Astrocyte of the spinal cord (primary cell): ENCODE results near the gene NTMT1.

Source experiments
- DNase-seq: peaks from one replicate; pipeline ENCODE4 v3.0.0; 2011; ENCODE audit warnings: low read depth, low spot score
- H3K4me3 ChIP-seq: 2 replicates; pipeline ENCODE4 v1.5.1; 2011; ENCODE audit warnings: low read depth, mild to moderate bottlenecking, low read length, moderate library complexity
- in situ Hi-C: cut with HindIII; loops from 2 replicates; pipeline ENCODE4 v1.10.0; 2017; ENCODE audit warnings: low sequenced_read_pairs
- TF ChIP-seq, protein P1 (sequence below): IDR thresholded peaks from 2 replicates; pipeline ENCODE4 v1.5.1; 2012; ENCODE audit warnings: low read depth, mild to moderate bottlenecking, low read length, inconsistent platforms

Gene NTMT1

GRCh38 chr9:129676287-129676686, 50.3 kb downstream of the NTMT1 start:
- in situ Hi-C loops: no loop called here
- TF ChIP-seq, protein P1, sequence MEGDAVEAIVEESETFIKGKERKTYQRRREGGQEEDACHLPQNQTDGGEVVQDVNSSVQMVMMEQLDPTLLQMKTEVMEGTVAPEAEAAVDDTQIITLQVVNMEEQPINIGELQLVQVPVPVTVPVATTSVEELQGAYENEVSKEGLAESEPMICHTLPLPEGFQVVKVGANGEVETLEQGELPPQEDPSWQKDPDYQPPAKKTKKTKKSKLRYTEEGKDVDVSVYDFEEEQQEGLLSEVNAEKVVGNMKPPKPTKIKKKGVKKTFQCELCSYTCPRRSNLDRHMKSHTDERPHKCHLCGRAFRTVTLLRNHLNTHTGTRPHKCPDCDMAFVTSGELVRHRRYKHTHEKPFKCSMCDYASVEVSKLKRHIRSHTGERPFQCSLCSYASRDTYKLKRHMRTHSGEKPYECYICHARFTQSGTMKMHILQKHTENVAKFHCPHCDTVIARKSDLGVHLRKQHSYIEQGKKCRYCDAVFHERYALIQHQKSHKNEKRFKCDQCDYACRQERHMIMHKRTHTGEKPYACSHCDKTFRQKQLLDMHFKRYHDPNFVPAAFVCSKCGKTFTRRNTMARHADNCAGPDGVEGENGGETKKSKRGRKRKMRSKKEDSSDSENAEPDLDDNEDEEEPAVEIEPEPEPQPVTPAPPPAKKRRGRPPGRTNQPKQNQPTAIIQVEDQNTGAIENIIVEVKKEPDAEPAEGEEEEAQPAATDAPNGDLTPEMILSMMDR: no peak
- no peak for DNase-seq
- no peak overlapping the region for H3K4me3 ChIP-seq

DNA sequence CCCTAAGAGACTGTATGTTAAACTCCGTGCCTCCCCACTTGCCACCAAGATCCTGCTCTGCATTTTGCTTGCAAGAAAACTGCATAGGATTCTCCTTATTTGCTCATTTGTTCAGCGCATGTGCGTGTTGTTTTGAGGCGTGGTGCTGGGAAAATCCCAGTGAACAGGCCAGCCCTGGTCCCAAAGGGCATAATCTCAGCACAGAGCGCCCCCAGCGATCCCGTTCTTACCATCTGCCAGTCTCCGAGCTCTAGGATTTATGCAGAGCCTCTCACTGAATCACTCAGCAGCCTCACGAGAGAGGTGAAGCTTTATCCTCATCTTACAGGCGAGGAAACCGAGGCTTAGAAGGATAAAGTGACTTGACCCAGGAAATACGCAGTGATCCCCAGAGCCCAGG, 51.0 kb downstream of the NTMT1 start:
- TF ChIP-seq, protein P1: no peak

DNA sequence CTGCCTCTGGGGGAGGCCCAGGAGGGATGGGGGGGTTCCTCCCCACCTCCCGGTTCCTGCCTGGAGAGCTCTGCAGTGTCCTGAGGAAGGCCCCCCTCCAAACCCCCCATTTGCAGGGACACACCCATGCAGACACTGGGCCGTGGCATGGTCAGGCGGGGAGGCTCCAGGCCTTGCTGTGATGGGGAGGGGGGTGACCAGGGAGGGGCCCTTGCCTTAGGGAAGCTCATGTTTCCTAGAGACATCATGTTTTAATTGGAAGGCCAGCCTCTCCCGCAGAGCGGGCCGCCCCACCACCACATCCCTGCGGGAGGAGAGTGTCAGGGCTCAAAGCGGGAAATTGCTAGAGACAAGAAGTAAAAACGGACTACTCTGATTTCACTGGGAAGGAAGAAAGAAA, 51.5 kb downstream of the NTMT1 start:
- H3K4me3 ChIP-seq: no peak overlapping the region
- TF ChIP-seq, protein P1: no peak
- DNase-seq: peak; percentile 49
- in situ Hi-C loops: no loop called here

More for the DNA sequence above, 51.0 kb downstream of the NTMT1 start:
- no peak for DNase-seq
- in situ Hi-C loops: no loop called here
- H3K4me3 ChIP-seq: no peak overlapping the region

DNA sequence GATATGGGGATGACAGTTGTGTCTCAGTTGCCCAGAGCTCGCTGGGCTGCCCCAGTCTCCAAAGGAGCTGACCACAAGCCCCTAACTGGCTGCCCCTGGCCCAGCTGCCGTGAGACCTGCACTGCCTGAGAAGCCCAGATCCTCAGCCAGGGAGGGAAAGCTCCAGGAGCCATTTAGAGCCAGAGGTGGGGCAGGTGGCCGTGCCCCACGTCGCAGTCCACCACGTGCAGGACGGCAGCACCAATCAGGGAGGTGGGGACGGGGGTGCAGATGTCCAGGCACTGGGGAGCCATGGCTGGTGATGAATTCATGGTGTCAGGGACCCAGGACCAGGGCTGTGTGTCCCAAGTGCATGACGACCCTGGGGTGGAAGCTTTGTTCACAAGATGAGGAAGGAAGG, 52.9 kb downstream of the NTMT1 start:
- in situ Hi-C loops: no loop called here
- H3K4me3 ChIP-seq: no peak overlapping the region
- DNase-seq: no peak
- TF ChIP-seq, protein P1: no peak

GRCh38 chr9:129679537-129679936, 53.6 kb downstream of the NTMT1 start:
- no peak overlapping the region for H3K4me3 ChIP-seq
- no peak for DNase-seq
- TF ChIP-seq, protein P1: no peak
- in situ Hi-C loops: no loop called here

DNA sequence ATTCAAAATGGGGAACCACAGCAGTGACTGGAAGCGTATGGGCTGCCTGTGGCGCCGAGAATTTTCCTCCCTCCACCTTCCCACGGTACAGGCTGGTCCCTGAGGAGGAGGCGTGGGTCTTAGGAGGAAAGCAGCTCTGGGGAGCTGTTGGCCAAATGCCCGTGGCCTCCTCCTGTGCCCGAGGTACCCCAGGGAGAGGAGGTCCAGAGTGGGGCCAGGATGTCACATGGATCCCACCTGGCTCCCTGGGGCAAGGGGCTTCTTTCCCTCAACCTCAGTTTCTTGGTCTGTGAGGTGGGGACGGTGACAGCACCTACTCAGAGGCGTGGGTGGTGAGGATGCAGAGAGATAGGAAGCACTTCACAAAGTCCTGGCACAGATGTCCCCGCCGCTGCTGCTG, 56.0 kb downstream of the NTMT1 start:
- in situ Hi-C loops: no loop called here
- H3K4me3 ChIP-seq: no peak overlapping the region
- DNase-seq: no peak
- TF ChIP-seq, protein P1: no peak

DNA sequence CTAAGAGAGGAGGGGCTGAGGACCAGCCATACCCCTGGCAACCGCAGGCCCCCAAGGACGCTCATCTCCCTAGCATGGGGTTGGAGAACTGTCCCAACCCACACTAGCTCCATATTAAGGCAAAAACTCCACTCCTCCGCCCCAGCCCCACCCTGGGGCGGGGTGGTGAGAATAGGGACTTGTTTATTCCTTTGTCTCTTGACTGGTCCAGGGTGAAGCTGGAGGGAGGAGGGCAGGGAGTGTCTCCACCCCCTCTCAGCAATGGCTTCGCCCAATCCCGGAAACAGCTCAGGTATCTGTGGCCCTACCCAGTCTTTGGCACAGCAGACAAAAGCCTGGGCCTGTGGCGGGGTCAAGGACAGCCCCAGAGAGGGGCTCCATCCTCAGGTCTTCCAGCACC, 56.4 kb downstream of the NTMT1 start:
- in situ Hi-C loops: no loop called here
- DNase-seq: no peak
- no peak overlapping the region for H3K4me3 ChIP-seq
- TF ChIP-seq, protein P1: no peak
